ENCODE data around the gene RFNG. TPM values are rescaled to one million over a fixed set of nuclear protein-coding genes. Genes with fewer than 3 reads are reported as not detected.

RFNG gene
- total RNA-seq, 2 donors from 2014 or later: 46.3 to 54.5 TPM

GRCh38 chr17:82001571-82002056 lies 50.0 kb downstream of the RFNG start:
- H3K4me1 Mint-ChIP-seq: no peaks in the 10 kb centered on the region
- 81 to 93% methylated on average over 7 to 17 of the region's 17 CpGs for WGBS, 2 experiments (ENCODE audit: insufficient coverage in 1 of 2, insufficient read length in 1 of 2)
- no peak overlapping the region for H3K9ac ChIP-seq (ENCODE audit: extremely low read depth, low read length, poor library complexity, severe bottlenecking)
- H3K27ac Mint-ChIP-seq: no peak overlapping the region
- no peak overlapping the region for H3K27ac ChIP-seq (ENCODE audit: low read depth, low read length)
- H3K4me3 ChIP-seq (ENCODE audit: low read length): no peak overlapping the region
- H3K4me3 Mint-ChIP-seq: no peak overlapping the region
- no peak for TF ChIP-seq CTCF (conservative IDR thresholded peaks at IDR 0.05)
- H3K9me3 Mint-ChIP-seq: no peaks in the 10 kb centered on the region
- no peaks in the 10 kb centered on the region for H3K4me1 ChIP-seq (ENCODE audit: control insufficient read depth, insufficient read depth, low read length)
- peaks cover 10% of the 10 kb centered on the region for H3K36me3 Mint-ChIP-seq (ENCODE audit: low read depth)
- no peaks in the 10 kb centered on the region for H3K27me3 Mint-ChIP-seq (ENCODE audit: insufficient read depth)
- H3K36me3 ChIP-seq (ENCODE audit: control insufficient read depth, insufficient read depth, low read length): no peaks in the 10 kb centered on the region
- no peaks in the 10 kb centered on the region for H3K9me3 ChIP-seq (ENCODE audit: control insufficient read depth, low read length)
- H3K27me3 ChIP-seq (ENCODE audit: control insufficient read depth, insufficient read depth, low read length, poor library complexity, severe bottlenecking): no peaks in the 10 kb centered on the region
- DNase-seq: no peak

GRCh38 chr17:82000803-82001570 lies 50.6 kb downstream of the RFNG start:
- WGBS, 2 experiments (ENCODE audit: insufficient coverage in 1 of 2, insufficient read length in 1 of 2): 94% methylated on average over 19 to 32 of the region's 32 CpGs
- no peak overlapping the region for H3K9ac ChIP-seq (ENCODE audit: extremely low read depth, low read length, poor library complexity, severe bottlenecking)
- H3K4me1 ChIP-seq (ENCODE audit: control insufficient read depth, insufficient read depth, low read length): no peaks in the 10 kb centered on the region
- no peaks in the 10 kb centered on the region for H3K27me3 ChIP-seq (ENCODE audit: control insufficient read depth, insufficient read depth, low read length, poor library complexity, severe bottlenecking)
- Mint-ChIP-seq H3K4me3 (no peak overlapping the region), H3K9me3 (no peaks in the 10 kb centered on the region), H3K27me3 (ENCODE audit: insufficient read depth) (no peaks in the 10 kb centered on the region), H3K36me3 (ENCODE audit: low read depth) (peaks cover 12% of the 10 kb centered on the region), H3K27ac (no peak overlapping the region), H3K4me1 (no peaks in the 10 kb centered on the region)
- H3K36me3 ChIP-seq (ENCODE audit: control insufficient read depth, insufficient read depth, low read length): no peaks in the 10 kb centered on the region
- no peak for TF ChIP-seq CTCF (conservative IDR thresholded peaks at IDR 0.05)
- H3K9me3 ChIP-seq (ENCODE audit: control insufficient read depth, low read length): no peaks in the 10 kb centered on the region
- H3K4me3 ChIP-seq (ENCODE audit: low read length): no peak overlapping the region
- H3K27ac ChIP-seq (ENCODE audit: low read depth, low read length): no peak overlapping the region
- no peak for DNase-seq

- Mint-ChIP-seq H3K9me3 (no peaks in the 10 kb centered on the region), H3K4me3 (no peak overlapping the region), H3K4me1 (no peaks in the 10 kb centered on the region), H3K36me3 (ENCODE audit: low read depth) (peaks cover 12% of the 10 kb centered on the region), H3K27ac (no peak overlapping the region), H3K27me3 (ENCODE audit: insufficient read depth) (no peaks in the 10 kb centered on the region)
- Histone ChIP-seq H3K9ac (ENCODE audit: extremely low read depth, low read length, poor library complexity, severe bottlenecking) (no peak overlapping the region), H3K27ac (ENCODE audit: low read depth, low read length) (no peak overlapping the region), H3K36me3 (ENCODE audit: control insufficient read depth, insufficient read depth, low read length) (no peaks in the 10 kb centered on the region), H3K4me1 (ENCODE audit: control insufficient read depth, insufficient read depth, low read length) (no peaks in the 10 kb centered on the region), H3K9me3 (ENCODE audit: control insufficient read depth, low read length) (no peaks in the 10 kb centered on the region), H3K27me3 (ENCODE audit: control insufficient read depth, insufficient read depth, low read length, poor library complexity, severe bottlenecking) (no peaks in the 10 kb centered on the region), H3K4me3 (ENCODE audit: low read length) (no peak overlapping the region)
- no peak for DNase-seq
- 90 to 93% methylated on average over 23 to 36 of the region's 36 CpGs for WGBS, 2 experiments (ENCODE audit: insufficient coverage in 1 of 2, insufficient read length in 1 of 2)
- TF ChIP-seq CTCF (conservative IDR thresholded peaks at IDR 0.05): no peak
These were observed 51.4 kb downstream of the RFNG start for GRCh38 chr17:81999976-82000802.
